Embryonic facial prominence (tissue), 1 donor: Measurements from ENCODE around the gene USH2A.

Experiments used
- DNase-seq: peaks from one replicate; pipeline ENCODE4 v3.0.0-alpha.2; 2016; ENCODE audit errors: extremely low spot score

The USH2A gene

GRCh38 chr1:215789981-215790380 lies 633.3 kb downstream of the USH2A start:
- DNase-seq, result no peak

- DNase-seq, result no peak
Observed at GRCh38 chr1:215786997-215787396, 636.3 kb downstream of the USH2A start.

GRCh38 chr1:215780641-215781040 lies 642.6 kb downstream of the USH2A start:
- no peak for DNase-seq

GRCh38 chr1:215780139-215780538 lies 643.1 kb downstream of the USH2A start:
- DNase-seq, result no peak

GRCh38 chr1:215779729-215780128 lies 643.5 kb downstream of the USH2A start:
- DNase-seq, result no peak

- DNase-seq, result no peak
Observed at GRCh38 chr1:215777370-215777925, 645.8 kb downstream of the USH2A start.

GRCh38 chr1:215776336-215776735 lies 646.9 kb downstream of the USH2A start:
- DNase-seq, result no peak

- DNase-seq, result no peak
Observed at GRCh38 chr1:215772151-215772550, 651.1 kb downstream of the USH2A start.

- no peak for DNase-seq
Observed at GRCh38 chr1:215768303-215768702, 654.9 kb downstream of the USH2A start.

GRCh38 chr1:215767761-215768160 lies 655.5 kb downstream of the USH2A start:
- no peak for DNase-seq

GRCh38 chr1:215766521-215766920 lies 656.7 kb downstream of the USH2A start:
- no peak for DNase-seq

GRCh38 chr1:215765833-215766232 lies 657.4 kb downstream of the USH2A start:
- DNase-seq, result no peak

GRCh38 chr1:215761446-215761845 lies 661.8 kb downstream of the USH2A start:
- no peak for DNase-seq

GRCh38 chr1:215754112-215754511 lies 669.1 kb downstream of the USH2A start:
- no peak for DNase-seq

- no peak for DNase-seq
Observed at GRCh38 chr1:215749414-215749813, 673.8 kb downstream of the USH2A start.

GRCh38 chr1:215748431-215748830 lies 674.8 kb downstream of the USH2A start:
- DNase-seq, result no peak

- DNase-seq, result no peak
Observed at GRCh38 chr1:215744419-215744818, 678.8 kb downstream of the USH2A start.

GRCh38 chr1:215739025-215739424 lies 684.2 kb downstream of the USH2A start:
- DNase-seq, result no peak

GRCh38 chr1:215731699-215732098 lies 691.5 kb downstream of the USH2A start:
- no peak for DNase-seq

GRCh38 chr1:215730600-215730999 lies 692.6 kb downstream of the USH2A start:
- no peak for DNase-seq

GRCh38 chr1:215728169-215728568 lies 695.1 kb downstream of the USH2A start:
- no peak for DNase-seq

GRCh38 chr1:215720126-215720525 lies 703.1 kb downstream of the USH2A start:
- no peak for DNase-seq

GRCh38 chr1:215719552-215719951 lies 703.7 kb downstream of the USH2A start:
- no peak for DNase-seq

- DNase-seq, result no peak
Observed at GRCh38 chr1:215718575-215719287, 704.5 kb downstream of the USH2A start.
